Stimulated activated CD4-positive, alpha-beta T cell treated with anti-CD3 and anti-CD28 coated beads, Interleukin-12 subunit alpha, Interleukin-12 subunit beta, amount 100 ng/mL, for 48 hours (primary cell): ENCODE data around the gene RASL10B.
"Not testable (repeated sequence)": the region's sequence is repeated elsewhere in the genome, so short reads cannot be mapped to it uniquely, and the experiment has no call there.

Experiments used
- DNase-seq, 3 donors: peaks; one replicate each; pipeline ENCODE4 v3.0.0-alpha.2; 2020; ENCODE audit warnings: low read depth in 2 of 3, low spot score in 1 of 3

RASL10B gene, protein sequence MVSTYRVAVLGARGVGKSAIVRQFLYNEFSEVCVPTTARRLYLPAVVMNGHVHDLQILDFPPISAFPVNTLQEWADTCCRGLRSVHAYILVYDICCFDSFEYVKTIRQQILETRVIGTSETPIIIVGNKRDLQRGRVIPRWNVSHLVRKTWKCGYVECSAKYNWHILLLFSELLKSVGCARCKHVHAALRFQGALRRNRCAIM

DNA sequence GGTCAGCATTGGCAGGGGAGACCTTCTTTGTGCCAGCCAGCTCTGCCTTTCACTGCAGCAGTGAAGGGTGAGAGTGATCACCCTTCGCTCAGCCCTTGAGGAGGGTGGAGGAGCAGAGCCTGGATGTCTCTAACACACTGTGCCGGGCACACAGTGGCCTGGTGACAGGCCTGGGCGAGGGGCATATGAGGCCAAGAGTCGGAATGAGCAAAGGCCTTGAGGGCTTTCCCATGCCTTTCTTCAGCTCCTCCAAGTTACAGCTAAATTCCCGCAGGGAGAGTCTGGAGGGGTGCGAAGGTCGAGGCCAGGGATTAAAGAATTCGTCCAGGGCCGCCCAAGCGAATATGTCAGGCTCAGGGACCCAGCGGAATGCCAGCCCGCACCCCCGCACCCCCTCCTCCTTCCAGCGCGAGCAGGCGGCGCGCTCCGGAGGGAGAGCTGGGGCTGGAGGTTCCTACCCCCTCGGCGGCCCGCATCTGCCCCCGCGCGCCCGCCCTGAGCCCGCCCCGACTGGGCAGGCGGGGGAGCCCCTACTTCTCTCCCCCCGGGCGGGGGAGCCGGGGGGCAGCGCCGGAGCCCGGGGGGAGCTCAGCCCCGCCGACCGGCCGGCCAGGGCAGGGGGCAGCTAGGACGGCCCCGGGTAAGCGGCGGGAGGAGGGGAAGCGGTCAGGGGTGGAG lies at the start of gene RASL10B:
TSS of gene RASL10B (plus strand) at position 401 of the 678 bp plus-strand sequence. CDS start 3,546 bp downstream, outside the sequence.
- DNase-seq: peak in 2 of 3 donors; percentile 26 to 36

DNA sequence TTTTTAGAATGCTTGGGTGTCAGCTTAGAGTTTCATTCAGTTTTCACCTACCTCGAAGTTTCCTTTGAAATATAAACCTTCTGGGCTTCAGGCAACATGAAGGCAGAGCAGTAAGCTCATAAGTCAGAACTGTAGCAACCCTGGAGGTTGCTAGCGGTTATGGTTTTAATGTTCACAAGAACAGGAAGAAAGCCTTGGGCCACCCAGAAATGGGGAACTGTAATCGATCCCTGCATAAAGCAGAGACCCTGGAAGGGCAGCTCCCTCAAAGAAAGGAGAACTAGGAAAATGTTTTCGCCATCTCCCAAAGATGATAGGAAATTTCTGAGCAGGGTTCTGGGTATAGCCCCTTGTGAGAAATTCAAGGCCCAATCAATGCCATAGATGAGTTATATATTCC lies 47.8 kb upstream of the RASL10B start:
- no peak for DNase-seq

GRCh38 chr17:35684055-35684802 lies 47.2 kb upstream of the RASL10B start:
- DNase-seq: no peak

DNA sequence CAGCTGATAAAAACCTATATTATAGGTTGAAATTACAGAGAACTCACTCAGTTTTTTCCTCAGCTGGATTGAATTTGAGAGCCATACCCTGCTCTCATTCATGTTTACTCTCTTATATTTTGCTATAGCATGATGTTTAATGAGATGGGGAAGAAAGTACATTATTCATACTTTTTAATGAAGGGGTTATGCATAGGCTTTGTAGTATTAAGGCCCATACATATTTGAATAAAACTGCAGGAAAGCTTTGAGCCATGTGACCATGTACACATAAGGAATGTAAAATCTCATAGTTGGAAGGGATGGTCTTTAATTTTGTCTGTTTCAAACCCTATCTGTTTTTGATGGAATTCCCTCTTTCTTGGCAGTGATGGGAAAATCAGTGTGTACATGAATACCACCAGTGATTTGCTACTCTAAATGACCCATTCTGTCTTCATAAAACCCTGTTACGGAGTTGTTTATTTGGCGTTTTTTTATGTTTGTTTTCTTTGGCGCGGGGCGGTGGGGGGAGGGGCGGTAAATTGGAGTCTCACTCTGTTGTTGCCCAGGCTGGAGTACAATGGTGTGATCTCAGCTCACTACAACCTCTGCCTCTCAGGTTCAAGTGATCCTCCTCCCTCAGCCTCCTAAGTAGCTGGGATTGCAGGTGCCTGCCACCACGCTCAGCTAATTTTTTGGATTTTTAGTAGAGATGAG lies 38.8 kb upstream of the RASL10B start:
- no peak for DNase-seq

DNA sequence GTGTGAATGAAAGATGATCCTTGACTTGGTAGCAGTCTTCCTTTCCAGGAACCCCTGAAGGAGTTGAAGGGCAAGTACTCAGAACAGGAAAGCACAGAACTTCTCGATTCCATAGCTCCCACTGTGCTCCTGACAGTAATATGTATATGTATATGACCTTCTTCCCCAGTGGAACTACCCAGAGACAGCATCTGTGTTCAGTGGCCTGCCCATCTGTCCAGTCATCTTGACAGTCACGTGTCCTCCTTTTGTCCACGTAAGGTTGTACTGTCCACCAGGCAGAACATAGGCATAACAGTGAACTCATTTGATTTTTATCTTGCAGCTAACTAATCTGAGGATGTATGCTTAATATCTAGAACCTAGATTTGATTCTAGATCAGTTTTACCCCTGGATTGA lies 37.8 kb upstream of the RASL10B start:
- DNase-seq: no peak

DNA sequence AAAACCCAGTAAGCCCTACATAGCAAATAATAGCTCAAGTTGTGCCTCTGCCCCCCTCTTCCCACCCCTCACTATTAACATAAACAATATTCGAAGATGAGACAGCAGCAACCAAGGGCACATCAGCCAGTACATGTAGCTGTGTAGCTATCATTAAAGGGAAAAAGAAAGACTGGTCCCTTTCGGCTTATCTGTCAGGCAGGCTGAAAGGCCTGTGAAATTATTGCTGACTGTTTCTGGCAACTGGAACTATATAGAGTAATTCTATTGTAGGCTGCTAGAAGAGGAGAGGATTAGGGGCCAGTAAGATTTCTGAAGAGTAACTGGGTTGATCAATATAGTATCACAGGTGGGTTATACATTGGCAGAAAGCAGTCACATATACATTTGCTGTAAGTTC lies 36.5 kb upstream of the RASL10B start:
- no peak for DNase-seq

- DNase-seq: no peak
These were observed 35.8 kb upstream of the RASL10B start for GRCh38 chr17:35695613-35696012.

DNA sequence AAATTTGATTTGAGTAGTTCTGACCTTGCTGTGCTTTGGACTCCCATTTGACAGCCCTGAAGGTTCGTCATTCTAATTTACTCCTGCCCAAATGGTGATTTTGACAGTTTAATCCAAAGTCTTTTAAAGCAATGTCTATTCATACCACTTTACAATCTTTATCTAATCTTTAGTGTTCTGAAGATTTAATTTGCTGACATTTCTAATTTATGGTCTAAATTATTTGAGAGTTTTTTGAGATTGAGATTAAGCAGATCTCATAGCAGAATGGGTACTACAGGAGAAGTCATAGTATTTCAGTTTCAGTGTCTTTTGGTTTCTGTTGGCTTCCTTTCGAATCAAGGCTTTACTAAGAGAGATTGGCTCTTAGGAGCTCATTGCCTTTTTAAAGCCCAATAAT lies 32.6 kb upstream of the RASL10B start:
- DNase-seq: no peak

GRCh38 chr17:35700150-35700549 lies 31.3 kb upstream of the RASL10B start:
- DNase-seq: no peak

DNA sequence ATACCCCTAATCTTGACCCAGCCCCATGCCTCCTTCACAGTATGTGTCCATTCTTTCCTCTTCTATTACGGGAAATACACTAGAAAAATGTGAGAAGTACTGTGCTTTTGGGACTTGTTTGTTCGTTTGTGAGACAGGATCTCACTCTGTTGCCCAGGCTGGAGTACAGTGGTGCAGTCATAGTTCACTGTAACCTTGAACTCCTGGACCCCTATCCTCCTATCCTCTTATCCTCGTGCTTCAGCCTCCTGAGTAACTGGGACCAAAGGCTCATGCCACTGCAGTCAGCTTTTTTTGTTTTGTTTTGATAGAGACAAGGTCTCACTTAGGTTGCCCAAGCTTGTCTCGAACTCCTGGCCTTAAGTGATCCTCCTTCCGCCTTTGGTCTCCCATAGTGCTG lies 29.9 kb upstream of the RASL10B start:
- no peak for DNase-seq

- not testable (repeated sequence) for DNase-seq
These were observed 28.1 kb upstream of the RASL10B start for GRCh38 chr17:35703308-35703707.

DNA sequence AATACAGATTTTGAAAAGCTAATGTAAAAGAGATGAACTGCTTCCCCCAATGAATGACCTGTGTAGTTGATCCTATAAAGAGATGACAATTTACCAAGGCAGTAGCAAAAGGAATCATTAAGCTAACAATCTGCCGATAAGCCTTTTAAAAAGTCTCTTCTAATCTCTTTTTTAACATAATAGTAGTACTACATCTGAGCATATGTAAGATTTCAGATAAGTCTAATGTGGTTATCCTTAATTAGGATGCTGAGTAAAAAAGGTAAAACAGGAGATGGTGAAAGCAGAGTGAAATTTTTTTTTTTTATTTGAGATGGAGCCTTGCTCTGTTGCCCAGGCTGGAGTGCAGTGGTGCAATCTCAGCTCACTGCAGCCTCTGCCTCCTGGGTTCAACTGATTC lies 26.2 kb upstream of the RASL10B start:
- no peak for DNase-seq

DNA sequence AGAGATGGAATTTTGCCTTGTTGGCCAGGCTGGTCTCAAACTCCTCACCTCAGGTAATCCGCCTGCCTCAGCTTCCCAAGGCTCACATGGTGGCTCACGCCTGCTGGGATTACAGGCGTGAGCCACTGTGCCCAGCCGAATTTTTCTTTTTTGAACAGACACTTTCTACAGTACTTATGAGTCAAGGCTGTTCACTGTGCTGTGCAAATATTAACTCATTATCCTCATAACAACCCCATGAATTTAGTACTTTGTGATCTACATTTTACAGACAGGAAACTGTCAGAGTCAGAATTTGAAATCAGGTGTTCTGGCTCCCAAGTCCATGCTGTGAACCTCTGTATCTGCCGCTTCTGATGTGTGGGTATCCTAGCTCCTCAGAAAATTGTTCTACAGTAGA lies 25.7 kb upstream of the RASL10B start:
- DNase-seq: no peak

GRCh38 chr17:35708149-35708548 lies 23.3 kb upstream of the RASL10B start:
- DNase-seq: no peak

GRCh38 chr17:35708951-35709350 lies 22.5 kb upstream of the RASL10B start:
- DNase-seq: no peak

DNA sequence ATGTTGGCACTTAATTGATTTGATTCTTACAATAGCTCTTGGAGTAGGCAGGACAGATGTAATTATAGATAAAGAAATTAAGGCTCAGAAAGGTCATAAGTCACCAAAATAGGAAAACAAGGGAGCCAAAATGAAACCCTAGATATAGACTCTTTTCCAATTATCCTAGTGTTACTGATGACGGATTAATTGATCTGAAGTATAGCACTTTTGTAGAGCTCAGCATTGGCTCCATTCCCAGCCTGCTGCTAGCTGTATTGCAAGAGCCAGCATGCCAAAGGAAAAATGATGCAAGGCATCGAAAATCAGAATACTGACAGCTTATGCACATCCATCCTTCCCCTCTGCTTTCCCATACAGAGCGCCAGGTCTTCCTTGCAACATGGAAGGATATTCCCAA lies 21.6 kb upstream of the RASL10B start:
- DNase-seq: no peak

DNA sequence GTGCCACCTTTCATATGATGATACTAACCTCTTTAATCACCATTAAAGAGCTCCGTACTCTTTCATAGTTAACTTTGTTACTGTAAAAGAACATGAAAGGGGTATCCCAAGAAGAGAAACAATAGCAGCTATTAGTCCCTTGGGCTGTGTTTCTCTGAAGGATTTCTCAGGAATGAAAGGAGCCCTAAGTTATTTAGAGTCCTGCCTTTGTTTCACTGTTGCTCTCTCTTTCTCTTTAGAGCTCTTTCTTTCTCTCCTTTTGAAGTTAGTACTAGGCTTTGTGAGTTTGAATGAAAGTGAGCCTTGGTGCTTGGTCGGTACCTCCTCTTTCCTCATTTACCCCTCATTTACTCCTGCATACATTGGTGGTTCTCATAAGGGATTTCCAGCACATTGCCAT lies 20.5 kb upstream of the RASL10B start:
- DNase-seq: no peak

DNA sequence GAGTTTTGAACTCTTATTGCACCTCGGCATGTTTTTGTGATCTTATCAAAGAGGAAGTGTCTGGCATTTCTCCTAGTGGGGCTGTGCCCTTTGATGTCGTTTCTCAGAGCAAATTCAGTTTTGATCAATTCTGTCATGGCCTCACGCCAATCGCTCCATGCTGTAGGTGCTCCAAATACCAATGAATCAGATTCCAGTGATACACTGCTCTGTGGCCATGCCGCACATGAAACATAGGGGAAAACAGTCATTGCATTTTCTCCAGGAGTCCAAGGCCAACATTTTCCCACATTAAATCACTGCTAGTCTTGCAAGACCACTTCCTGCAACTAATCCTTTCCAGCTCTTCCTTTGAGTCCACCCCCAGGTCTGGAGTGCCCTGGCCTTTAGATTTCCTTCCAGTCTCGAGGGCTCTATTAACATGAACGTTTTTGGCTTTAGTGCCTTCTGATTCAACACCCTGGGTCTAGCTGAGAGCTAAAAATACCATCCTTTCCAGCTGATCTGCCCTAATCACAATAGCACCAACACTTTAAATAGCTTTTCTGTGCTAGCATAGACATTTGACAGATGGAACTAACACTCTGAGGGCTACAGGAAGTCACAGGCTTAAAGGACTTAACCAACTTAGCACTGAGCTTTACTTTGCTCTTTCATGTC lies 18.2 kb upstream of the RASL10B start:
- no peak for DNase-seq

GRCh38 chr17:35714988-35715387 lies 16.5 kb upstream of the RASL10B start:
- no peak for DNase-seq

- no peak for DNase-seq
These were observed 16.0 kb upstream of the RASL10B start for GRCh38 chr17:35715416-35715815.

GRCh38 chr17:35716173-35716572 lies 15.3 kb upstream of the RASL10B start:
- DNase-seq: no peak
